GM12878 (cell line): Measurements from ENCODE around the gene LHX2. TPM values are rescaled to one million over a fixed set of nuclear protein-coding genes. Genes with fewer than 3 reads are reported as not detected.

Experiments
- ATAC-seq: fragments of 200-7000 bp; cut with Tn5 transposase; 3 replicates; pipeline ENCODE4 v1.9.1; 2020; ENCODE audit warnings: mild to moderate bottlenecking, moderate library complexity
- BruUV-seq: library from RNA; stranded (reverse); fragments of 400-500 nt; replicated peaks from 2 replicates; lab custom pipeline; 2021; lab: Mats Ljungman, UMichigan
- CTCF ChIA-PET: fragments of 300-600 bp; sonication (Branson Sonifier 250); formaldehyde crosslinking; extraction: SDS; loops from one replicate; lab custom pipeline; 2021; ENCODE audit warnings: inconsistent platforms; lab: Yijun Ruan, JAX
- POLR2A ChIA-PET: fragments of 350-600 bp; formaldehyde crosslinking; extraction: SDS; loops from one replicate; lab custom pipeline; 2021; ENCODE audit warnings: inconsistent platforms; lab: Charles Lee
- RAD21 ChIA-PET: fragments of 300-600 bp; sonication (Branson Sonifier 250); formaldehyde crosslinking; loops from one replicate; lab custom pipeline; 2023; ENCODE audit warnings: antibody characterized with exemption; ENCODE audit not compliant: unreplicated experiment; lab: Charles Lee
- SMC1A ChIA-PET: fragments of 300-600 bp; sonication (Branson Sonifier 250); formaldehyde crosslinking; loops from one replicate; lab custom pipeline; 2023; ENCODE audit not compliant: unreplicated experiment, uncharacterized antibody; lab: Charles Lee
- DNase-seq: peaks from one replicate; pipeline ENCODE4 v3.0.0-alpha.2; 2011; ENCODE audit warnings: low read depth, low spot score
- FAIRE-seq: peaks from 3 replicates; lab custom pipeline; 2011; peaks lifted over from hg19 to GRCh38; lab: Jason Lieb, UNC
- H2AFZ ChIP-seq: 2 replicates; pipeline ENCODE4 v1.6.0; 2011; ENCODE audit warnings: low read depth, low read length, control low read depth; ENCODE audit not compliant: control insufficient read depth
- H3K27ac ChIP-seq: 2 replicates; pipeline ENCODE4 v1.5.1; 2011; ENCODE audit warnings: control low read depth; ENCODE audit not compliant: control insufficient read depth, insufficient read depth
- H3K27me3 ChIP-seq, 2 experiments: replicated peaks in 1 of 2; 2 replicates each; pipeline versions ENCODE4 v1.6.0 to v1.6.1; 2011; ENCODE audit warnings: low read length in 1 of 2; ENCODE audit not compliant: control insufficient read depth in 2 of 2, insufficient read depth in 2 of 2
- H3K36me3 ChIP-seq, 2 experiments: 2 replicates each; pipeline ENCODE4 v1.5.1; 2011; ENCODE audit warnings: low read length in 1 of 2; ENCODE audit not compliant: control insufficient read depth in 2 of 2, insufficient read depth in 2 of 2
- H3K4me1 ChIP-seq: 2 replicates; pipeline ENCODE4 v1.6.1; 2011; ENCODE audit warnings: mild to moderate bottlenecking, low read length, moderate library complexity, mixed read lengths; ENCODE audit not compliant: control insufficient read depth, insufficient read depth
- H3K4me2 ChIP-seq: 2 replicates; pipeline ENCODE4 v1.6.0; 2011; ENCODE audit warnings: control low read depth; ENCODE audit not compliant: control insufficient read depth, insufficient read depth
- H3K4me3 ChIP-seq: fragments of 200-600 bp; sonication (generic); 2 replicates; pipeline ENCODE4 v1.5.1; 2016
- H3K79me2 ChIP-seq: 2 replicates; pipeline ENCODE4 v1.6.0; 2011; ENCODE audit warnings: low read length; ENCODE audit not compliant: control insufficient read depth, insufficient read depth
- H3K9ac ChIP-seq: 2 replicates; pipeline ENCODE4 v1.8.0; 2011; ENCODE audit warnings: low read length, control low read depth, mixed read lengths; ENCODE audit not compliant: control insufficient read depth, insufficient read depth
- H3K9me3 ChIP-seq: replicated peaks from 3 replicates; pipeline ENCODE4 v1.5.1; 2011; ENCODE audit warnings: mild to moderate bottlenecking, low read length; ENCODE audit not compliant: control insufficient read depth, insufficient read depth
- H4K20me1 ChIP-seq: 2 replicates; pipeline ENCODE4 v1.6.0; 2011; ENCODE audit not compliant: control insufficient read depth, insufficient read depth
- CREM ChIP-seq: IDR thresholded peaks from 2 replicates; pipeline ENCODE4 v1.6.1; 2014; ENCODE audit warnings: antibody characterized with exemption, low read depth
- CTCF ChIP-seq, 3 experiments: IDR thresholded peaks in 2 of 3; conservative IDR thresholded peaks in 1 of 3; 2 replicates each; pipeline ENCODE4 v1.5.1; 2011; ENCODE audit warnings: low read depth in 3 of 3, low read length in 3 of 3, mild to moderate bottlenecking in 3 of 3, control low read depth in 2 of 3, moderate library complexity in 2 of 3, inconsistent platforms in 1 of 3, mixed read lengths in 1 of 3; ENCODE audit not compliant: control insufficient read depth in 2 of 3, insufficient read depth in 1 of 3; ENCODE audit errors: extremely low read depth in 1 of 3
- CUX1 ChIP-seq: IDR thresholded peaks from 2 replicates; pipeline ENCODE4 v1.6.1; 2012; ENCODE audit warnings: improper control_type of control experiment, low read depth, low read length; ENCODE audit not compliant: insufficient replicate concordance
- HCFC1 ChIP-seq: fragments of 150-350 bp; IDR thresholded peaks from 2 replicates; pipeline ENCODE4 v1.6.1; 2014; ENCODE audit warnings: low read length
- JUNB ChIP-seq: IDR thresholded peaks from 2 replicates; pipeline ENCODE4 v1.6.1; 2016; ENCODE audit warnings: antibody characterized with exemption, mild to moderate bottlenecking
- MEF2A ChIP-seq: IDR thresholded peaks from 2 replicates; pipeline ENCODE4 v1.6.1; 2011; ENCODE audit warnings: low read depth, mild to moderate bottlenecking, low read length, moderate library complexity; ENCODE audit not compliant: insufficient read depth
- PAX5 ChIP-seq: IDR thresholded peaks from 2 replicates; pipeline ENCODE4 v1.6.1; 2011; ENCODE audit warnings: low read depth, low read length, borderline replicate concordance
- PBX3 ChIP-seq: IDR thresholded peaks from 2 replicates; pipeline ENCODE4 v1.6.1; 2011; ENCODE audit warnings: mild to moderate bottlenecking, low read depth, low read length, moderate library complexity; ENCODE audit not compliant: insufficient replicate concordance
- RAD21 ChIP-seq: IDR thresholded peaks from 2 replicates; pipeline ENCODE4 v1.6.1; 2011; ENCODE audit warnings: mild to moderate bottlenecking, low read depth, low read length, moderate library complexity; ENCODE audit not compliant: insufficient read depth
- SMAD1 ChIP-seq: fragments of 450-650 bp; IDR thresholded peaks from 2 replicates; pipeline ENCODE4 v1.6.1; 2018; ENCODE audit warnings: mild to moderate bottlenecking, low read depth; ENCODE audit not compliant: partially characterized antibody
- SMARCA5 ChIP-seq: fragments of 450-650 bp; IDR thresholded peaks from 2 replicates; pipeline ENCODE4 v1.6.1; 2017; ENCODE audit warnings: mild to moderate bottlenecking
- SMC3 ChIP-seq: IDR thresholded peaks from 2 replicates; pipeline ENCODE4 v1.6.1; 2011; ENCODE audit warnings: low read length, improper control_type of control experiment, borderline replicate concordance
- ZNF207 ChIP-seq: fragments of 450-650 bp; IDR thresholded peaks from 2 replicates; pipeline ENCODE4 v1.6.1; 2014; ENCODE audit warnings: antibody characterized with exemption, mild to moderate bottlenecking, borderline replicate concordance
- WGBS: methylation state at CpG from one replicate; pipeline ENCODE4 v1.1.6; 2016; ENCODE audit warnings: low lambda C conversion rate; ENCODE audit not compliant: insufficient replicate concordance, insufficient coverage; ENCODE audit errors: missing lambda C conversion rate; 5-methylcytosine and 5-hydroxymethylcytosine counted together
- in situ Hi-C: fragments of 300-500 bp; cut with MboI; formaldehyde crosslinking; loops from 9 replicates; pipeline ENCODE4 v1.14.3; 2018; ENCODE audit warnings: mixed read lengths
- intact Hi-C: fragments of 100-400 bp; cut with micrococcal nuclease; formaldehyde crosslinking; loops from one replicate; pipeline ENCODE4 v1.14.2; 2022; ENCODE audit not compliant: unreplicated experiment
- polyA plus RNA-seq, 11 experiments: library from polyadenylated mRNA; depleted of rRNA in 4 of 11; unstranded in 6 of 11; stranded (reverse) in 5 of 11; fragments of >200 nt; fragmentation: Nextera tagmentation in 4 of 11; fragmentation: Illumina TruSeq in 1 of 11; extraction: Ambion mirVana in 4 of 11; extraction: Trizol in 1 of 11; gene quantifications; 1 replicate in 1 of 11; 2 replicates in 10 of 11; pipeline versions ENCODE4 v1.2.1 to v1.2.3, GENCODE V29; 2011 to 2016; ENCODE audit warnings: inconsistent platforms in 2 of 11, missing spikeins in 2 of 11, low read depth in 1 of 11
- total RNA-seq, 4 experiments: library from RNA; depleted of rRNA in 3 of 4; stranded (reverse); fragments of >200 nt in 3 of 4; fragmentation: Illumina TruSeq in 1 of 4; extraction: Trizol in 1 of 4; gene quantifications; 2 replicates each; pipeline versions ENCODE4 v1.2.1 to v1.2.3, GENCODE V29; 2013 to 2021

LHX2 gene
- total and polyA plus RNA-seq, 10 of the 15 experiments (the other 5 are each of a cell fraction or from before 2014, with no cell fraction given) = 0.82 to 69.8 (median 5.3) TPM

GRCh38 chr9:124060844-124061605, 49.5 kb downstream of the LHX2 start (continued):
- no peak for TF ChIP-seq CUX1
- no peak for TF ChIP-seq PBX3

- intact Hi-C loops (no loop called here), in situ Hi-C loops (no loop called here)
- DNase-seq = no peak
- Histone ChIP-seq H2AFZ (no peak overlapping the region), H3K4me2 (no peak overlapping the region), H3K36me3 (no peaks in the 10 kb centered on the region), H3K9ac (no peak overlapping the region), H3K27ac (no peak overlapping the region), H3K79me2 (no peaks in the 10 kb centered on the region), H3K27me3 (peaks cover 3% of the 10 kb centered on the region in 2 experiments; a peak in 2 of 4 replicates), H3K4me1 (no peaks in the 10 kb centered on the region), H3K4me3 (no peak overlapping the region), H4K20me1 (no peaks in the 10 kb centered on the region), H3K9me3 (no peaks in the 10 kb centered on the region; the same call in 2 of the 3 replicates)
- RAD21 ChIA-PET = interaction anchor here (0.6 kb wide), 1 partner anchor 21 kb away, joined by 3 read pairs; no protein-coding TSS in a partner anchor
- CTCF ChIA-PET = no interaction called here
- BruUV-seq = no TSS peak
- TF ChIP-seq ZNF207 (no peak), CREM (no peak), RAD21 (peak; percentile 27; the same call in 1 of the 2 replicates), PAX5 (no peak), JUNB (no peak), HCFC1 (no peak), CTCF (IDR thresholded peaks at IDR 0.05 in 2 of 3, conservative IDR thresholded peaks at IDR 0.05 in 1 of 3; ENCODE audit: control insufficient read depth in 2 of 3, extremely low read depth in 1 of 3, insufficient read depth in 1 of 3, low read depth in 3 of 3, low read length in 3 of 3) (peak; percentile 36 to 63 (median 53)), SMARCA5 (peak; percentile 73; the same call in 1 of the 2 replicates), SMC3 (peak; percentile 12; the same call in 1 of the 2 replicates), MEF2A (no peak), SMAD1 (no peak)
- POLR2A ChIA-PET = no interaction called here
- FAIRE-seq = no peak
- ATAC-seq = peak; percentile 77
- WGBS = 0% methylated on average over 2 of the region's 2 CpGs
- SMC1A ChIA-PET = no interaction called here
These were observed 50.6 kb downstream of the LHX2 start for GRCh38 chr9:124062172-124062571.
